Skeletal muscle tissue (tissue), 4 donors: ENCODE measurements around the gene BYSL. TPM values are rescaled to one million over a fixed set of nuclear protein-coding genes. Genes with fewer than 3 reads are reported as not detected.

ENCODE experiments used
- H3K27ac ChIP-seq: one replicate; pipeline ENCODE4 v1.7.0; 2013; ENCODE audit warnings: mild to moderate bottlenecking, low read depth, low read length, inconsistent platforms
- H3K27me3 ChIP-seq, 3 donors: one replicate each; pipeline ENCODE4 v1.7.0; 2013; ENCODE audit warnings: low read length in 3 of 3; ENCODE audit not compliant: control insufficient read depth in 3 of 3, insufficient read depth in 3 of 3
- H3K36me3 ChIP-seq, 3 donors: one replicate each; pipeline ENCODE4 v1.7.0; 2013; ENCODE audit warnings: low read length in 3 of 3; ENCODE audit not compliant: control insufficient read depth in 3 of 3, insufficient read depth in 3 of 3
- H3K4me1 ChIP-seq, 3 donors: one replicate each; pipeline ENCODE4 v1.7.0; 2013; ENCODE audit warnings: low read length in 3 of 3, mild to moderate bottlenecking in 3 of 3; ENCODE audit not compliant: control insufficient read depth in 3 of 3, insufficient read depth in 3 of 3
- H3K4me3 ChIP-seq, 3 donors: one replicate each; pipeline ENCODE4 v1.7.0; 2013; ENCODE audit warnings: low read length in 3 of 3
- H3K9ac ChIP-seq, 3 donors: one replicate each; pipeline ENCODE4 v1.7.0; 2013; ENCODE audit warnings: low read length in 3 of 3, mild to moderate bottlenecking in 3 of 3, moderate library complexity in 2 of 3, low read depth in 1 of 3
- H3K9me3 ChIP-seq, 3 donors: one replicate each; pipeline ENCODE4 v1.7.0; 2013; ENCODE audit warnings: low read length in 3 of 3; ENCODE audit not compliant: control insufficient read depth in 3 of 3
- total RNA-seq: library from RNA; depleted of rRNA; stranded (reverse); fragments of >200 nt; gene quantifications from one replicate; pipeline ENCODE4 v1.2.3, GENCODE V29; 2014
- donor health status: Osteomylitis.

BYSL gene
- total RNA-seq, 1 donor from 2014 or later = 21.9 TPM

- no peaks in the 10 kb centered on the region for H3K4me1 ChIP-seq
- H3K9ac ChIP-seq = no peak overlapping the region
- no peaks in the 10 kb centered on the region for H3K9me3 ChIP-seq
- no peaks in the 10 kb centered on the region for H3K27me3 ChIP-seq
- no peaks in the 10 kb centered on the region for H3K36me3 ChIP-seq
- H3K4me3 ChIP-seq = no peak overlapping the region
- H3K27ac ChIP-seq = no peak overlapping the region
Measured at GRCh38 chr6:41960028-41960427, 38.7 kb downstream of the BYSL start.

GRCh38 chr6:41963371-41963770 is 42.1 kb downstream of the BYSL start:
- no peaks in the 10 kb centered on the region for H3K9me3 ChIP-seq
- no peaks in the 10 kb centered on the region for H3K4me1 ChIP-seq
- no peak overlapping the region for H3K9ac ChIP-seq
- H3K27ac ChIP-seq = no peak overlapping the region
- no peaks in the 10 kb centered on the region for H3K36me3 ChIP-seq
- no peaks in the 10 kb centered on the region for H3K27me3 ChIP-seq
- no peak overlapping the region for H3K4me3 ChIP-seq

- Histone ChIP-seq H3K9me3 (no peaks in the 10 kb centered on the region), H3K4me3 (no peak overlapping the region), H3K36me3 (no peaks in the 10 kb centered on the region), H3K27me3 (no peaks in the 10 kb centered on the region), H3K4me1 (no peaks in the 10 kb centered on the region), H3K27ac (no peak overlapping the region), H3K9ac (no peak overlapping the region)
Measured at GRCh38 chr6:41964201-41964887, 43.0 kb downstream of the BYSL start.

GRCh38 chr6:41965429-41966213 is 44.3 kb downstream of the BYSL start:
- Histone ChIP-seq H3K9ac (no peak overlapping the region), H3K27ac (no peak overlapping the region), H3K4me1 (no peaks in the 10 kb centered on the region), H3K36me3 (no peaks in the 10 kb centered on the region), H3K4me3 (no peak overlapping the region), H3K27me3 (no peaks in the 10 kb centered on the region), H3K9me3 (no peaks in the 10 kb centered on the region)

GRCh38 chr6:41966214-41966920 is 45.1 kb downstream of the BYSL start:
- Histone ChIP-seq H3K27ac (no peak overlapping the region), H3K9ac (no peak overlapping the region)

GRCh38 chr6:41966961-41967311 is 45.6 kb downstream of the BYSL start:
- Histone ChIP-seq H3K27ac (no peak overlapping the region), H3K9me3 (no peaks in the 10 kb centered on the region), H3K36me3 (no peaks in the 10 kb centered on the region), H3K9ac (no peak overlapping the region), H3K4me3 (no peak overlapping the region), H3K4me1 (no peaks in the 10 kb centered on the region), H3K27me3 (no peaks in the 10 kb centered on the region)

More at GRCh38 chr6:41966214-41966920, 45.1 kb downstream of the BYSL start:
- no peaks in the 10 kb centered on the region for H3K9me3 ChIP-seq
- H3K4me3 ChIP-seq = no peak overlapping the region
- no peaks in the 10 kb centered on the region for H3K36me3 ChIP-seq
- no peaks in the 10 kb centered on the region for H3K4me1 ChIP-seq
- no peaks in the 10 kb centered on the region for H3K27me3 ChIP-seq

- Histone ChIP-seq H3K27ac (no peak overlapping the region), H3K27me3 (no peaks in the 10 kb centered on the region), H3K9ac (no peak overlapping the region)
Measured at GRCh38 chr6:41967312-41968287, 46.3 kb downstream of the BYSL start.

GRCh38 chr6:41970436-41970846 is 49.1 kb downstream of the BYSL start:
- Histone ChIP-seq H3K9ac (no peak overlapping the region), H3K27ac (no peak overlapping the region), H3K9me3 (no peaks in the 10 kb centered on the region), H3K4me3 (no peak overlapping the region), H3K4me1 (no peaks in the 10 kb centered on the region), H3K36me3 (no peaks in the 10 kb centered on the region), H3K27me3 (no peaks in the 10 kb centered on the region)

More at GRCh38 chr6:41967312-41968287, 46.3 kb downstream of the BYSL start:
- Histone ChIP-seq H3K4me1 (no peaks in the 10 kb centered on the region), H3K9me3 (no peaks in the 10 kb centered on the region), H3K36me3 (no peaks in the 10 kb centered on the region), H3K4me3 (no peak overlapping the region)

GRCh38 chr6:41972826-41973225 is 51.5 kb downstream of the BYSL start:
- Histone ChIP-seq H3K9me3 (no peaks in the 10 kb centered on the region), H3K27ac (no peak overlapping the region), H3K36me3 (no peaks in the 10 kb centered on the region), H3K4me1 (no peaks in the 10 kb centered on the region), H3K27me3 (no peaks in the 10 kb centered on the region), H3K4me3 (no peak overlapping the region), H3K9ac (no peak overlapping the region)
